ENCODE results near the gene KRT35. TPM values are rescaled to one million over a fixed set of nuclear protein-coding genes. Genes with fewer than 3 reads are reported as not detected.

Gene KRT35
- total and polyA plus RNA-seq, 10 of the 15 experiments (the other 5 are each of a cell fraction or from before 2014, with no cell fraction given) = not detected

DNA sequence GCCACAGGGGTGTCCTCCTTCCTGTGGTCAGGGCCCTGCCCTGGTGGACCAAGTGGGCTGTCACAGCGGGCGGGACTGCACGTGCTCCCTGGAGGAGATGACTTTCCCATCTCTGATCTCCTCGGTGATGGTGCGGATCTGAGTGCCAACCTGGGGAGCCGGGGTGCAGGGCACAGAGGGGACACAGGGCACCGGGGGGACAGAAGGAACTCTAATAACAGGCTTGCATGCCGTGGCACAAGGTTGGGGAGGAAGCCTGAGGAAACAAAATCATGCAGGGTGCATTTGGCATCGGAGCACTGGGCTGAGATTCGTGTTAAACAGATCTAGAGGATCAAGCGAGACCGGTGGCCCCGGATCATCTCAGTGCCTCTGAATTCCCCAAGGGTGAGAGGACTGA, 5.4 kb upstream of the KRT35 start:
- ChIA-PET SMC1A (ENCODE audit: uncharacterized antibody, unreplicated experiment) (interaction anchor here (0.9 kb wide), 1 partner anchor 181 kb away, joined by 3 read pairs; no protein-coding TSS in a partner anchor), RAD21 (ENCODE audit: unreplicated experiment) (no interaction called here), POLR2A (no interaction called here), CTCF (interaction anchor here (1.5 to 2.3 kb wide), 3 partner anchors 11 to 176 kb away, joined by 3 to 8 read pairs (median 7); no protein-coding TSS in a partner anchor)
- no peaks in the 10 kb centered on the region for H3K9me3 ChIP-seq (replicated peaks; ENCODE audit: control insufficient read depth, insufficient read depth, low read length)
- H3K4me1 ChIP-seq (ENCODE audit: control insufficient read depth, insufficient read depth, low read length) = no peaks in the 10 kb centered on the region
- ATAC-seq (no peak), FAIRE-seq (no peak), DNase-seq (ENCODE audit: low read depth, low spot score) (no peak)
- WGBS (ENCODE audit: insufficient coverage, insufficient replicate concordance, low lambda C conversion rate, missing lambda C conversion rate) = 56% methylated on average over 13 of the region's 13 CpGs
- no TSS peak for BruUV-seq (replicated peaks)
- H3K4me3 ChIP-seq = no peak overlapping the region
- H4K20me1 ChIP-seq (ENCODE audit: control insufficient read depth, insufficient read depth) = no peaks in the 10 kb centered on the region
- H2AFZ ChIP-seq (ENCODE audit: control insufficient read depth, low read depth, low read length) = no peak overlapping the region
- peaks cover 0 to 3% of the 10 kb centered on the region in 2 experiments; a peak in 2 of 4 replicates for H3K27me3 ChIP-seq (replicated peaks in 1 of 2; ENCODE audit: control insufficient read depth in 2 of 2, insufficient read depth in 2 of 2, low read length in 1 of 2)
- no peak overlapping the region for H3K27ac ChIP-seq (ENCODE audit: control insufficient read depth, insufficient read depth)
- H3K36me3 ChIP-seq (ENCODE audit: control insufficient read depth in 2 of 2, insufficient read depth in 2 of 2, low read length in 1 of 2) = no peaks in the 10 kb centered on the region
- H3K9ac ChIP-seq (ENCODE audit: control insufficient read depth, insufficient read depth, low read length) = no peak overlapping the region
- no peak overlapping the region for H3K4me2 ChIP-seq (ENCODE audit: control insufficient read depth, insufficient read depth)
- H3K79me2 ChIP-seq (ENCODE audit: control insufficient read depth, insufficient read depth, low read length) = no peaks in the 10 kb centered on the region
- intact Hi-C loops (cut with micrococcal nuclease; ENCODE audit: unreplicated experiment) (no loop called here), in situ Hi-C loops (cut with MboI) (no loop called here)
- no peak for TF ChIP-seq HDGF (IDR thresholded peaks at IDR 0.05)
- TF ChIP-seq SMAD5 (IDR thresholded peaks at IDR 0.05; ENCODE audit: low read depth) = no peak
- no peak for TF ChIP-seq REST (IDR thresholded peaks at IDR 0.05; ENCODE audit: low read depth, low read length)
- no peak for TF ChIP-seq EP300 (IDR thresholded peaks at IDR 0.05; ENCODE audit: borderline replicate concordance in 1 of 2, control insufficient read depth in 1 of 2, low read depth in 2 of 2, low read length in 2 of 2)
- TF ChIP-seq FOS (IDR thresholded peaks at IDR 0.05; ENCODE audit: borderline replicate concordance, extremely low read depth, insufficient read length) = no peak
- TF ChIP-seq NBN (IDR thresholded peaks at IDR 0.05) = no peak
- TF ChIP-seq CBX3 (IDR thresholded peaks at IDR 0.05; ENCODE audit: borderline replicate concordance, low read depth) = no peak
- TF ChIP-seq YBX1 (IDR thresholded peaks at IDR 0.05) = no peak
- no peak for TF ChIP-seq SMARCA5 (IDR thresholded peaks at IDR 0.05)
- TF ChIP-seq, protein P1, sequence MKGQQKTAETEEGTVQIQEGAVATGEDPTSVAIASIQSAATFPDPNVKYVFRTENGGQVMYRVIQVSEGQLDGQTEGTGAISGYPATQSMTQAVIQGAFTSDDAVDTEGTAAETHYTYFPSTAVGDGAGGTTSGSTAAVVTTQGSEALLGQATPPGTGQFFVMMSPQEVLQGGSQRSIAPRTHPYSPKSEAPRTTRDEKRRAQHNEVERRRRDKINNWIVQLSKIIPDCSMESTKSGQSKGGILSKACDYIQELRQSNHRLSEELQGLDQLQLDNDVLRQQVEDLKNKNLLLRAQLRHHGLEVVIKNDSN (IDR thresholded peaks at IDR 0.05; ENCODE audit: borderline replicate concordance, extremely low read length, insufficient read depth, low read depth, low read length) = no peak
- no peak for TF ChIP-seq NFXL1 (IDR thresholded peaks at IDR 0.05; ENCODE audit: borderline replicate concordance)
- TF ChIP-seq, protein P2, sequence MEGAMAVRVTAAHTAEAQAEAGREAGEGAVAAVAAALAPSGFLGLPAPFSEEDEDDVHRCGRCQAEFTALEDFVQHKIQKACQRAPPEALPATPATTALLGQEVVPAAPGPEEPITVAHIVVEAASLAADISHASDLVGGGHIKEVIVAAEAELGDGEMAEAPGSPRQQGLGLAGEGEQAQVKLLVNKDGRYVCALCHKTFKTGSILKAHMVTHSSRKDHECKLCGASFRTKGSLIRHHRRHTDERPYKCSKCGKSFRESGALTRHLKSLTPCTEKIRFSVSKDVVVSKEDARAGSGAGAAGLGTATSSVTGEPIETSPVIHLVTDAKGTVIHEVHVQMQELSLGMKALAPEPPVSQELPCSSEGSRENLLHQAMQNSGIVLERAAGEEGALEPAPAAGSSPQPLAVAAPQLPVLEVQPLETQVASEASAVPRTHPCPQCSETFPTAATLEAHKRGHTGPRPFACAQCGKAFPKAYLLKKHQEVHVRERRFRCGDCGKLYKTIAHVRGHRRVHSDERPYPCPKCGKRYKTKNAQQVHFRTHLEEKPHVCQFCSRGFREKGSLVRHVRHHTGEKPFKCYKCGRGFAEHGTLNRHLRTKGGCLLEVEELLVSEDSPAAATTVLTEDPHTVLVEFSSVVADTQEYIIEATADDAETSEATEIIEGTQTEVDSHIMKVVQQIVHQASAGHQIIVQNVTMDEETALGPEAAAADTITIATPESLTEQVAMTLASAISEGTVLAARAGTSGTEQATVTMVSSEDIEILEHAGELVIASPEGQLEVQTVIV (IDR thresholded peaks at IDR 0.05; ENCODE audit: borderline replicate concordance, partially characterized antibody) = no peak
- TF ChIP-seq RBBP5 (conservative IDR thresholded peaks at IDR 0.05) = no peak
- no peak for TF ChIP-seq SP1 (IDR thresholded peaks at IDR 0.05; ENCODE audit: low read depth, low read length)
- TF ChIP-seq CBFB (IDR thresholded peaks at IDR 0.05; ENCODE audit: low read depth) = no peak
- TF ChIP-seq, protein P3, sequence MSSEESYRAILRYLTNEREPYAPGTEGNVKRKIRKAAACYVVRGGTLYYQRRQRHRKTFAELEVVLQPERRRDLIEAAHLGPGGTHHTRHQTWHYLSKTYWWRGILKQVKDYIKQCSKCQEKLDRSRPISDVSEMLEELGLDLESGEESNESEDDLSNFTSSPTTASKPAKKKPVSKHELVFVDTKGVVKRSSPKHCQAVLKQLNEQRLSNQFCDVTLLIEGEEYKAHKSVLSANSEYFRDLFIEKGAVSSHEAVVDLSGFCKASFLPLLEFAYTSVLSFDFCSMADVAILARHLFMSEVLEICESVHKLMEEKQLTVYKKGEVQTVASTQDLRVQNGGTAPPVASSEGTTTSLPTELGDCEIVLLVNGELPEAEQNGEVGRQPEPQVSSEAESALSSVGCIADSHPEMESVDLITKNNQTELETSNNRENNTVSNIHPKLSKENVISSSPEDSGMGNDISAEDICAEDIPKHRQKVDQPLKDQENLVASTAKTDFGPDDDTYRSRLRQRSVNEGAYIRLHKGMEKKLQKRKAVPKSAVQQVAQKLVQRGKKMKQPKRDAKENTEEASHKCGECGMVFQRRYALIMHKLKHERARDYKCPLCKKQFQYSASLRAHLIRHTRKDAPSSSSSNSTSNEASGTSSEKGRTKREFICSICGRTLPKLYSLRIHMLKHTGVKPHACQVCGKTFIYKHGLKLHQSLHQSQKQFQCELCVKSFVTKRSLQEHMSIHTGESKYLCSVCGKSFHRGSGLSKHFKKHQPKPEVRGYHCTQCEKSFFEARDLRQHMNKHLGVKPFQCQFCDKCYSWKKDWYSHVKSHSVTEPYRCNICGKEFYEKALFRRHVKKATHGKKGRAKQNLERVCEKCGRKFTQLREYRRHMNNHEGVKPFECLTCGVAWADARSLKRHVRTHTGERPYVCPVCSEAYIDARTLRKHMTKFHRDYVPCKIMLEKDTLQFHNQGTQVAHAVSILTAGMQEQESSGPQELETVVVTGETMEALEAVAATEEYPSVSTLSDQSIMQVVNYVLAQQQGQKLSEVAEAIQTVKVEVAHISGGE (CRISPR knock-in tag; IDR thresholded peaks at IDR 0.05) = no peak

Data from GM12878 (cell line).